ENCODE results near the gene HEATR9. TPM values are rescaled to one million over a fixed set of nuclear protein-coding genes. Genes with fewer than 3 reads are reported as not detected.

Gene HEATR9
- total and polyA plus RNA-seq, 2 donors (not counting 1 experiment from before 2014, with no cell fraction given), result 0.06 TPM; not detected in 1

DNA sequence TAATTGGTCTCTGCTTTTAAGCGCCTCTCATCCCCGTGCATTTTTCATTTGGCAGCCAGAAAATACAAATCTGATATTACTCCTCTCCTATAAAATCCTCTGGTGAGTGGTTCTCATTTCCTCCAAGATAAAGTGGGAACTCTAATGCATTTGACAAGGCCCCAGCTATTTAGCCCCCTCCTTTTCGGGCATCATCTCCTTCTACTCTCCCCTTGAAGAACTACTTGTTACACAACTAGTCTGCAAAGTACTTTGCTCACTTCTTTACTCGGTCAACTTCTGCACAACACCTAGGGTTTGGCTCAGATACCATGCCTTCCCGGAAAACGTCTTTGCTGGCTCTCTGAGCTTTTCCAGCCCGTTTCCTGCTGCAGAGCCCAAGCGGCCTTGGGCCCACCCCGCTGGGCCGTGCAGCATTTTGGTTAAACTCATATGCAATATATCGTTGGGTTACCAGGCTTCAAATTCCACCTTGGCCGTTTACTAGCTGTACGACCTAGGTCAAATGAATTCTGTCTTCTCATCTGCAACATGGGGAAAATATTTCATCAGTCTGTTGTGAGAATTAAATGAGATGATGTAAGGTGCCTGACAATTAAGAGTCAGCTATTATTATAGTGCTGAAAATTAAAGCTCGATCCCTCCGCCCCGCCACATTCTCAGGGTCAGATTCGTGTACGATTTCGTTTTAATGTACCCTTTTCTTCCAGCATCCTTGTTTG, 60.3 kb downstream of the HEATR9 start:
- H3K4me2 ChIP-seq (replicated peaks; ENCODE audit: low read depth, low read length, poor library complexity, severe bottlenecking), result peak overlapping the region; percentile 85
- peak overlapping the region; percentile 97 for H3K27ac Mint-ChIP-seq
- intact Hi-C loops (cut with micrococcal nuclease), result loop anchor here (10.0 kb wide), 1 partner anchor 194 kb away; no protein-coding TSS in a partner anchor
- peaks cover 42% of the 10 kb centered on the region for H3K4me1 Mint-ChIP-seq
- no peak for TF ChIP-seq EZH2 (IDR thresholded peaks at IDR 0.05; ENCODE audit: borderline replicate concordance, insufficient read depth, low read depth, low read length, poor library complexity, severe bottlenecking)
- TF ChIP-seq, protein P1, sequence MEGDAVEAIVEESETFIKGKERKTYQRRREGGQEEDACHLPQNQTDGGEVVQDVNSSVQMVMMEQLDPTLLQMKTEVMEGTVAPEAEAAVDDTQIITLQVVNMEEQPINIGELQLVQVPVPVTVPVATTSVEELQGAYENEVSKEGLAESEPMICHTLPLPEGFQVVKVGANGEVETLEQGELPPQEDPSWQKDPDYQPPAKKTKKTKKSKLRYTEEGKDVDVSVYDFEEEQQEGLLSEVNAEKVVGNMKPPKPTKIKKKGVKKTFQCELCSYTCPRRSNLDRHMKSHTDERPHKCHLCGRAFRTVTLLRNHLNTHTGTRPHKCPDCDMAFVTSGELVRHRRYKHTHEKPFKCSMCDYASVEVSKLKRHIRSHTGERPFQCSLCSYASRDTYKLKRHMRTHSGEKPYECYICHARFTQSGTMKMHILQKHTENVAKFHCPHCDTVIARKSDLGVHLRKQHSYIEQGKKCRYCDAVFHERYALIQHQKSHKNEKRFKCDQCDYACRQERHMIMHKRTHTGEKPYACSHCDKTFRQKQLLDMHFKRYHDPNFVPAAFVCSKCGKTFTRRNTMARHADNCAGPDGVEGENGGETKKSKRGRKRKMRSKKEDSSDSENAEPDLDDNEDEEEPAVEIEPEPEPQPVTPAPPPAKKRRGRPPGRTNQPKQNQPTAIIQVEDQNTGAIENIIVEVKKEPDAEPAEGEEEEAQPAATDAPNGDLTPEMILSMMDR (IDR thresholded peaks at IDR 0.05), result no peak
- no peaks in the 10 kb centered on the region for H3K9me3 Mint-ChIP-seq (ENCODE audit: insufficient read depth)
- no peaks in the 10 kb centered on the region for H3K27me3 ChIP-seq (replicated peaks in 1 of 4; ENCODE audit: control extremely low read depth in 1 of 4, control insufficient read depth in 3 of 4, insufficient read depth in 4 of 4, low read length in 3 of 4)
- H3K4me3 ChIP-seq (ENCODE audit: control extremely low read depth in 1 of 5, extremely low read depth in 1 of 5, insufficient read depth in 1 of 5, low read depth in 2 of 5, low read length in 4 of 5), result peak overlapping the region; percentile 71 to 92 (median 90)
- 37% methylated on average over 16 of the region's 19 CpGs for WGBS (ENCODE audit: insufficient coverage)
- no peaks in the 10 kb centered on the region for H3K36me3 ChIP-seq (replicated peaks in 1 of 2; ENCODE audit: control extremely low read depth in 1 of 2, control insufficient read depth in 1 of 2, extremely low read depth in 1 of 2, insufficient read depth in 2 of 2, low read length in 1 of 2)
- ChIA-PET CTCF (interaction anchor here (0.7 to 8.7 kb wide), 13 partner anchors 9 to 1141 kb away, joined by 3 to 349 read pairs (median 5); partner anchors contain the start of genes AATF and C17orf50), POLR2A (interaction anchor here (1.0 to 2.8 kb wide), 6 partner anchors 8 to 230 kb away, joined by 3 to 33 read pairs (median 6); partner anchors contain the start of genes MMP28 and PEX12)
- H3K4me3 Mint-ChIP-seq, result peak overlapping the region; percentile 92
- peaks cover 29 to 34% of the 10 kb centered on the region in 2 donors for H3K4me1 ChIP-seq (ENCODE audit: control insufficient read depth in 2 of 2, insufficient read depth in 2 of 2, low read length in 2 of 2)
- DNase-seq, result no peak
- peaks cover 35% of the 10 kb centered on the region for H4K20me1 ChIP-seq (ENCODE audit: control insufficient read depth, insufficient read depth, low read length, poor library complexity, severe bottlenecking)
- H3K9ac ChIP-seq (ENCODE audit: low read length), result peak overlapping the region; percentile 97
- peak overlapping the region; percentile 74 to 93 for H3K27ac ChIP-seq (ENCODE audit: low read length in 2 of 2)
- peaks cover 41% of the 10 kb centered on the region for H3K79me2 ChIP-seq (ENCODE audit: control insufficient read depth, insufficient read depth, low read length)
- no peaks in the 10 kb centered on the region for H3K9me3 ChIP-seq (ENCODE audit: control extremely low read depth in 1 of 3, control insufficient read depth in 2 of 3, insufficient read depth in 1 of 3, low read length in 2 of 3)
- no peak for ATAC-seq (ENCODE audit: low read depth)
- H3K27me3 Mint-ChIP-seq, result no peaks in the 10 kb centered on the region
- peak overlapping the region; percentile 60 for H2AFZ ChIP-seq (ENCODE audit: insufficient read depth, low read depth, low read length, poor library complexity, severe bottlenecking)
